HepG2 (cell line): ENCODE measurements around the gene AGBL2. TPM values are rescaled to one million over a fixed set of nuclear protein-coding genes. Genes with fewer than 3 reads are reported as not detected.
A peak's percentile ranks its signal among the peaks of the same experiment; 100 is the strongest.

Experiments used
- CEBPB ChIP-seq: IDR thresholded peaks from 2 replicates; pipeline ENCODE4 v1.6.1; 2011; ENCODE audit warnings: low read depth, low read length, improper control_type of control experiment, borderline replicate concordance
- CEBPG ChIP-seq: IDR thresholded peaks from 2 replicates; pipeline ENCODE4 v1.6.1; 2016
- CREBL2 ChIP-seq: sonication (generic); formaldehyde crosslinking; IDR thresholded peaks from 2 replicates; pipeline ENCODE4 v1.8.1; 2023; ENCODE audit warnings: missing genetic modification reagents, mild to moderate bottlenecking, borderline replicate concordance
- MLLT10 ChIP-seq: sonication (generic); formaldehyde crosslinking; IDR thresholded peaks from 2 replicates; pipeline ENCODE4 v1.4.0; 2020; ENCODE audit warnings: missing genetic modification reagents
- MYC ChIP-seq: sonication (generic); formaldehyde crosslinking; IDR thresholded peaks from 2 replicates; pipeline ENCODE4 v1.9.0; 2021; ENCODE audit warnings: missing genetic modification reagents, borderline replicate concordance
- MYNN ChIP-seq: sonication (generic); formaldehyde crosslinking; IDR thresholded peaks from 2 replicates; pipeline ENCODE4 v1.4.0; 2020; ENCODE audit warnings: mild to moderate bottlenecking, low read depth, missing genetic modification reagents
- NONO ChIP-seq, 2 experiments: fragments of 450-650 bp in 1 of 2; sonication (generic) in 1 of 2; formaldehyde crosslinking in 1 of 2; IDR thresholded peaks in 1 of 2; conservative IDR thresholded peaks in 1 of 2; 2 replicates each; pipeline versions ENCODE4 v1.6.1 to v1.8.0; 2017 to 2022; ENCODE audit warnings: mild to moderate bottlenecking in 1 of 2, missing genetic modification reagents in 1 of 2, moderate library complexity in 1 of 2
- REL ChIP-seq: sonication (generic); formaldehyde crosslinking; conservative IDR thresholded peaks from 2 replicates; pipeline ENCODE4 v1.8.0; 2022; ENCODE audit warnings: mild to moderate bottlenecking, missing genetic modification reagents, moderate library complexity
- SRSF1 ChIP-seq: fragments of 200-400 bp; formaldehyde crosslinking; optimal IDR thresholded peaks from 2 replicates; pipeline ENCODE3; 2017; ENCODE audit warnings: mild to moderate bottlenecking, low read depth, low read length, moderate library complexity
- SRSF9 ChIP-seq: fragments of 200-400 bp; formaldehyde crosslinking; IDR thresholded peaks from 2 replicates; pipeline ENCODE4 v1.6.1; 2018; ENCODE audit warnings: borderline replicate concordance, mild to moderate bottlenecking, low read depth, low read length; ENCODE audit not compliant: insufficient read depth, poor library complexity, severe bottlenecking
- STAG1 ChIP-seq: sonication (generic); formaldehyde crosslinking; IDR thresholded peaks from 2 replicates; pipeline ENCODE4 v1.4.0; 2020; ENCODE audit warnings: missing genetic modification reagents
- TBX2 ChIP-seq: sonication (generic); formaldehyde crosslinking; IDR thresholded peaks from 2 replicates; pipeline ENCODE4 v1.5.0; 2020; ENCODE audit warnings: missing genetic modification reagents, mild to moderate bottlenecking, borderline replicate concordance
- UBTF ChIP-seq: sonication (generic); formaldehyde crosslinking; IDR thresholded peaks from 2 replicates; pipeline ENCODE4 v1.4.0; 2020; ENCODE audit warnings: mild to moderate bottlenecking, missing genetic modification reagents
- ZBTB3 ChIP-seq: sonication (generic); formaldehyde crosslinking; IDR thresholded peaks from 2 replicates; pipeline ENCODE4 v1.4.0; 2020; ENCODE audit warnings: low read depth, mild to moderate bottlenecking, moderate library complexity, missing genetic modification reagents, borderline replicate concordance
- ZMAT3 ChIP-seq: sonication (generic); formaldehyde crosslinking; conservative IDR thresholded peaks from 2 replicates; pipeline ENCODE4 v1.7.0; 2021; ENCODE audit warnings: missing genetic modification reagents
- ZNF256 ChIP-seq: sonication (generic); formaldehyde crosslinking; conservative IDR thresholded peaks from 2 replicates; pipeline ENCODE4 v1.4.0; 2020; ENCODE audit warnings: missing genetic modification reagents
- ZNF468 ChIP-seq: sonication (generic); formaldehyde crosslinking; IDR thresholded peaks from 2 replicates; pipeline ENCODE4 v1.8.0; 2022; ENCODE audit warnings: mild to moderate bottlenecking, moderate library complexity, missing genetic modification reagents
- ZNF501 ChIP-seq: sonication (generic); formaldehyde crosslinking; IDR thresholded peaks from 2 replicates; pipeline ENCODE4 v1.5.1; 2020; ENCODE audit warnings: mild to moderate bottlenecking, moderate library complexity, missing genetic modification reagents
- ZNF564 ChIP-seq: sonication (generic); formaldehyde crosslinking; IDR thresholded peaks from 2 replicates; pipeline ENCODE4 v1.8.1; 2023; ENCODE audit warnings: mild to moderate bottlenecking, missing genetic modification reagents
- ZNF577 ChIP-seq: sonication (generic); formaldehyde crosslinking; IDR thresholded peaks from 2 replicates; pipeline ENCODE4 v1.4.0; 2020; ENCODE audit warnings: mild to moderate bottlenecking, low read depth, missing genetic modification reagents, borderline replicate concordance
- polyA plus RNA-seq, 8 experiments: library from polyadenylated mRNA; depleted of rRNA in 3 of 8; stranded (reverse) in 7 of 8; unstranded in 1 of 8; fragments of >200 nt; fragmentation: Illumina TruSeq in 4 of 8; extraction: Trizol in 4 of 8; gene quantifications; 2 replicates each; pipeline versions ENCODE4 v1.2.1 to v1.2.3, GENCODE V29; 2011 to 2016; ENCODE audit warnings: low read depth in 4 of 8, missing spikeins in 1 of 8, mixed read lengths in 1 of 8; ENCODE audit not compliant: insufficient read depth in 1 of 8
- total RNA-seq, 5 experiments: library from RNA; depleted of rRNA; stranded (reverse); fragments of >200 nt; fragmentation: Illumina TruSeq; extraction: Trizol; gene quantifications; 2 replicates each; pipeline ENCODE4 v1.2.3, GENCODE V29; 2016; ENCODE audit warnings: low read depth in 1 of 5
- TF ChIP-seq, protein P1 (sequence below): sonication (generic); formaldehyde crosslinking; IDR thresholded peaks from 2 replicates; pipeline ENCODE4 v1.5.0; 2020; ENCODE audit warnings: missing genetic modification reagents, mild to moderate bottlenecking, borderline replicate concordance

The AGBL2 gene
- total and polyA plus RNA-seq, 2 of the 13 experiments (the other 11 are each of a cell fraction or from before 2014, with no cell fraction given), result 1.6 to 5.7 TPM

DNA sequence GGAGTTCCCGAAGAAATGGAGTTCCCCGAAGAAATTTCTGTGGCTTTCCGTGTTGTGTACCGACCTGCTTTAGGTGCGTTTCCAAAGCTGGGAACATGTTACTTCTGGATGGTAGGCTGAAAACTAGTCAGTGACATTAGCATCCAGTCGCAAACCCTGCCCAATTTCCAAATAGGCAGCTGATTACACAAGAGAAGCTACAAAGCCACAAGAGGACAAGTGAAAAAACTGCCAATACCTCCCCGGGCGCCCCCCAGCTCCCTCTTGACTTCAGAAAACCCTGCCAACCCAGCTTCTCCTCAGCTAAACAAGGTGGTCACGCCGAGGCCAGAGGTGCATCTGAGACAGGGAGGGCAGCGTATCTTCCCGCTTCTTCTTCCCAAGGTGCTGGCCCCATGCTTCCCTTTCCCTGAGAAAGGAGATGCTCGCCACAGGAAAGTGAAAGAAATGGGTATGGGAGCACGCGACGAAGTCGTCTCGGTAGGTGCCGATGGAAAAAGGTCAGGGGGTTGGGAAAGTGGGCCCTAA lies 551 bp downstream of the AGBL2 start (continued):
- TF ChIP-seq CEBPG, result peak; percentile 29; the same call in 1 of the 2 replicates
- TF ChIP-seq SRSF9, result no peak
- TF ChIP-seq ZMAT3, result 0 out of 2 replicates have a peak, but pooled peaks have one; percentile 23
- TF ChIP-seq UBTF (CRISPR knock-in tag), result no peak
- peak; percentile 62 for TF ChIP-seq CEBPB
- TF ChIP-seq CREBL2 (CRISPR knock-in tag), result no peak
- TF ChIP-seq ZNF256 (CRISPR knock-in tag), result no peak
- no peak for TF ChIP-seq ZNF501
- TF ChIP-seq MLLT10 (CRISPR knock-in tag), result no peak
- TF ChIP-seq ZNF564 (CRISPR knock-in tag), result 0 out of 2 replicates have a peak, but pooled peaks have one; percentile 5
- no peak for TF ChIP-seq TBX2 (CRISPR knock-in tag)
- TF ChIP-seq MYC, result no peak
- TF ChIP-seq SRSF1, result peak; percentile 25
- no peak for TF ChIP-seq MYNN (CRISPR knock-in tag)
- TF ChIP-seq ZBTB3 (CRISPR knock-in tag), result 0 out of 2 replicates have a peak, but pooled peaks have one; percentile 53
- TF ChIP-seq REL, result no peak
- TF ChIP-seq NONO (IDR thresholded peaks at IDR 0.05), result no peak
- 0 out of 2 replicates have a peak, but pooled peaks have one; percentile 10 for TF ChIP-seq NONO (CRISPR knock-in tag; conservative IDR thresholded peaks at IDR 0.05)
- 0 out of 2 replicates have a peak, but pooled peaks have one; percentile 56 for TF ChIP-seq ZNF468 (CRISPR knock-in tag)
- TF ChIP-seq, protein P1, sequence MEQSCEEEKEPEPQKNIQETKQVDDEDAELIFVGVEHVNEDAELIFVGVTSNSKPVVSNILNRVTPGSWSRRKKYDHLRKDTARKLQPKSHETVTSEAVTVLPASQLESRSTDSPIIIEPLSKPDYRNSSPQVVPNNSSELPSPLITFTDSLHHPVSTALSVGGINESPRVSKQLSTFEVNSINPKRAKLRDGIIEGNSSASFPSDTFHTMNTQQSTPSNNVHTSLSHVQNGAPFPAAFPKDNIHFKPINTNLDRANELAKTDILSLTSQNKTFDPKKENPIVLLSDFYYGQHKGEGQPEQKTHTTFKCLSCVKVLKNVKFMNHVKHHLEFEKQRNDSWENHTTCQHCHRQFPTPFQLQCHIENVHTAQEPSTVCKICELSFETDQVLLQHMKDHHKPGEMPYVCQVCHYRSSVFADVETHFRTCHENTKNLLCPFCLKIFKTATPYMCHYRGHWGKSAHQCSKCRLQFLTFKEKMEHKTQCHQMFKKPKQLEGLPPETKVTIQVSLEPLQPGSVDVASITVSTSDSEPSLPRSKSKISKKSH (CRISPR knock-in tag), result no peak
- no peak for TF ChIP-seq ZNF577 (CRISPR knock-in tag)
- no peak for TF ChIP-seq STAG1 (CRISPR knock-in tag)
